Measurements from ENCODE around the gene NFYC.
"Not testable (repeated sequence)": the region's sequence is repeated elsewhere in the genome, so short reads cannot be mapped to it uniquely, and the experiment has no call there.

The NFYC gene

DNA sequence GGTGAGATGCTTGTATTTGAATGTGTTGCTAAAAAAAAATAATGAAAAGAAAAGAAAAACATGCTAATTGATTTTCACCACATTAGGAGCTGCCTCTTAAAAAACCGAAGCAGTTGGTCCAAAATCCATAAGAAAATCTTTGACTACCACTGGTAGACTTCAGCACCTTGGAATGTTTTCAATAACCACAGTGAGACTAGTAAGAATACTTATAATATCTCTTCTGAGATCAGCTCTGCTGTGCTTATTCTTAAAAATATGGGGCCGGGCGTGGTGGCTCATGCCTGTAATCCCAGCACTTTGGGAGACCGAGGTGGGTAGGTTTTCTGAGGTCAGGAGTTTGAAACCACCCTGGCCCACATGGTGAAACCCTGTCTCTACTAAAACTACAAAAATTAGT lies 15.1 kb downstream of the NFYC start:
- no peak for DNase-seq (ENCODE audit: low read depth)

DNA sequence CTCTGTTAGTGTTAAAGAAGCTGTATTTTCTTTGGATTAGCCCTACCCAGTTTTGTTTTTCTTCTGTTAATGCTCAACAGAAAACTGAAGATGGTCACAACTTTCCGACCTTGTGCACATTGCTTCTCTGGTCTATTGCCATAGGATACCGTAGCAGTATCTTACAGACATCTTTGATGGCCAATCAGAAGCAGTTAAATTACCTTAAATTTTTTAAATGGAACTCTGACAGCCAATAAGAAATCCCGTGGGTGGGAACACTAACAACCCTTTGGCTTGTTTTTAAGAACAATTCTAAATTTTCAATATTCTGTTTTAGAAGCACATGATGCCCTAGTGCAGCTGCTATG lies 17.2 kb downstream of the NFYC start:
- DNase-seq (ENCODE audit: low read depth): peak; percentile 83

DNA sequence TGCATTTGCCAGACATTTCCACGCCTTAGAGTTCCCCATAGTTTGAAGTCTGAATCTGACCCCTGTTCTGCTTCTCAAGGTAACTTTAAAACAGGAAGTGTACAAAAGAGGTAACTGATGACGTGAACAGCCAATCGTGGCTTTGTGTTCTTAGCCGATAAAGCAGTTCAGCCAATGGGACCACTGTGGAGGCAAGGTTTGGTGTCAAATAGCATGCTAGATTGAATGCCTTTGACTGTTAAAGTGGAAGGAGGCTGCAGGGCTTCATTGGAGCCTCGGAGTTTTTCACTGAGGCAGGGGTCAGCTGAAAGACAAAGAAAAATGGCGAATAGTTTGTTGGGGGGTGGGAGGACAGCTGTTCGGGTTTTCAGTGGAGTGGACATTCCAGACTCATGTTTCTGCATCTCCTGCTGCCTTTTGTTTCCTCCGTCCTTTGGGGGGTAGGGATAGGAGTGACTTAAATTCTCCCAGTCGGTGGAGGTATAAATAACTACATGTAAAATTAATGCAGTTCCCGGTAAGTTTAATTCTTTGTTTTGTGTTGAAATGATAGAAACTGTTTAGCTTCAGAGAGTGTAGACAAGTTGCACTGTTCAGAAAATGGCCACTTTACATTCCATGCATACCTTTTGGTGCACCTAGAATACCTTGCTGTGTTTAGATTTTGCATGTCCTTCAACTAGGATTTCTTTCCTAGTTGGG lies 17.7 kb downstream of the NFYC start:
- DNase-seq (ENCODE audit: low read depth): peak; percentile 92

DNA sequence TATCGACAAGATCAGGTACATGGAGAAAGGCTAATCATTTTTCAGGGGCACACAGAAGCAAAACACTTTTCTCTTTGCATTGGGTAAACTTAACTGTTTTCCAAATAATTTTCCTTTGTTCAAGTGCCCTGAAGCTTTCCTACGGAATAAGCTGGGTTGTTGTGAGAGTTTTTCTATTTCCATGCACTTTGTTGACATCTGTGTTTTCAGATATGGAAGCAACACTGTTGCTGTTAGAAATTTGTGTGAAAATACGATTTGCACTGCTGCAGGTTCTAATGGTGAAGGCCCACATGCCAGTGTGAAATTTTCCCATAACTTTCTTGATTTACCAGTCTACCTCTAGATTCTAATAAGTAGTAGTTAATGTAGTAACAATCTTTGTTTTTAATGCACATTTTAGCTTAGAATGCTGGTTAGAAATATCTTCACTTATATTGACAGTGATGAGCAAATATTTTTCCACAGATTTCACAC lies 18.3 kb downstream of the NFYC start:
- DNase-seq (ENCODE audit: low read depth): no peak

DNA sequence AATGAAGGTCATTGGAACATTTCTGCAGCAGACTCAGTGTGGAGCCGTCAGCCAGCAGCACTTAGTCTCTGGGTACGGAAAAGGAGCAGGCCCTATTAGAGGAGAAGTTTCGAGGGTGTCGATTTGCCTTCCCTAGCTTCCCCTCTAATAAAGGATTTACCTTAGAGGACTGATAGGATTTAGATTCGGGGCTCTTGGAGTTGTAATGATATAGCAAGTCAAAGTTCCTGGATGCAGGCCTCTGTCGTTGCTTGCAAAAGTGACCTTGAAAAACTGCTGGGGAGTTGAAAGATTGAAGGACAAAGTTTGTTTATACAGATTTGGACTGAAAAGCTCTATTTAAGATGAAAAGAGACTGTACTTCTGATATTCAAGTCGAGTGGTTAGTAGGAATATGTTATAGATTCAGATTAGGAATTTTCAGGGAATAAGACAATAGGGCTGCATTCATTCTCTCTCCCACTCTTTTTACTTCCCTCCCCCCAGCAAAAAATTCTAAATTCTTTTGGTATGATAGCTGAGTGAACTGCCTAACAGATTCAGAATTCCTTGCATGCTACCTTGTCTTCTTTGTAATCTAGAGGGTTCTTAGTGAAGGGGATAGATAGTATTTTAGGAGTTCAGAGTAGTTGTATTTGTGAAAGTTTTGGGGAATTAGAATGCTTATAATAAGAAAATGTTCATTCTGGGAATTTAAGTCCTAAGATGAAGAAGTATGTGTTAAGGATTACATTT lies 19.2 kb downstream of the NFYC start:
- no peak for DNase-seq (ENCODE audit: low read depth)

DNA sequence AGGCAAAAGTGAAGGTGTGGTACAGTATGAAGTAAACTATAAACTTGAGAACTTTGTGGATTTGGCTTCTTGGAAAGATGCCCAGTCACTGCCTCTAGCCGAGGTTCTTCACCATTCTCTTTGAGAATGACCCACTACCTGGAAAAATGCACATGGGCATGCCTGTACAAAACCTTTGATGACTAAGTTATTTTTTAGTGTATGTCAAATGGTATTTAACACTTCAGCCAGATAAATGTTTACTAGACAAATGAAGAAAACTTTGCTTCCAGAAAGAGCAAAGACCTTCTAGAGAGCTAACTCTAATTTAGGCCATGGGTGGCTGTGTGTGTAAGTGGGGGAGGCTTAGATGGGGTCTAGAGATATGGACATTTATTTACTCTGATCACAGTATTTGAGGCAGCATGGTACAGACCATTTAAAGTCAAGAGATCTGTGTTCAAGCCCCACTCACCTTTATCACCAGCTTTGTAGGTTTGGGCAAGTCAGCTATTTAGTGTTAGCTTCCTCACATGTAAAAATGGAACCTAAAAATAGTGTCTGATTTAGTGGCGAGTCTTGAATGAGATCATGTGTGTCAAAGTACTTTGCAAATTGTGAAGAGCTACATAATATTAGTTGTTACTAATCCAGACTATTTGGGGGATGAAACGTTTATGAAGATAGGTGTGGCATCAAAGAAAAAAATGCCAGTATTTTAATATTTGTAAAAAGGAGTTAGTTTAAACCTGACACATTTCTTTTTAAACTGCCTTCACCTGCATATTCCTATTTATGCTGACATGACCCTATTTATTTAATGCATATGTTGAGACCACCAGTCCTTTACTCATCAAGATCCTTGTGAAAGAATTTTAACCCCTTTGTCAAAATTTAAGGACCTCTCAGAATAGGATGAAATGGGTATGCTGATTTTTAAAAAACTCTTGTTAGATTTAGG lies 20.2 kb downstream of the NFYC start:
- peak; percentile 3 for DNase-seq (ENCODE audit: low read depth)

DNA sequence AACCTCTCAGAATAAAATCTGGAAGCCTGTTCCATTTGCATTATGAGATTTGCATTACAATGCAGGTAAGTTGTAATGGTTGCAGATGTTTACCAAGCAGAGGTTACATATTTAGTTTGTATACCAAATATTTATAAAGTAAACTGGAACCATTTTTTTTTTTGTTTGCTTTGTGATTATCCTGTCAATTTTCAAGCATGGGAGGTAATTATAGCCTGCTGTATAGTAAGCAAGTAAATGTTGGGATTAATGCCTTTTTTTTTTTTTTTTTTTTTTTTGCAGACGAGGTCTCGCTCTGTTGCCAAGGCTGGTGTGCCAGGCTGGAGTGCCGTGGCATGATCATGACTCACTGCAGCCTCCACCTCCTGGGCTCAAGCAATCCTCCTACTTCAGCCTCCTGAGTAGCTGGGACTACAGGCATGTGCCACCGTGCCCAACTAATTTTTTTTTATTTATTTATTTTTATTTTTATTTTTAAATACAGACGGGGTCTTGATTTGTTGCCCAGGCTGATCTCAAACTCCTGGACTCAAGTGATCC lies 21.0 kb downstream of the NFYC start:
- DNase-seq (ENCODE audit: low read depth): no peak

DNA sequence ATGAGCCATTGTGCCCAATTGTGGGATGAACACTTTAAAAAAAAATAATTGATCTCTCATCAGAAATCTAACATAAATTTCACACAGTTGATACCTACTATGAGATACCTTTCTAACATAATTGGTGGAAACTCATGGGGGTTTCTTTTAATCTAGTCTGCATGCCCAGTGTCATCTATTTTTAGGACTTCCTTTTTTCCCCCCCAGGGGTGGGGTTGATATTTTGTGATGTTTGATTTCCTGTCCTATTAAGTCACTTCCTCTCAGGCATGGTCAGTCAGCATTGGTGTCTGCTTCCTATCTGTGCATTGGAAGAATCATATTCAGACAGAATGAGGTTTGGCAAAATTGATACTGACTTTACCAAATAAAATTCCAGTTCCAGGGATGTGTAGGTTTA lies 21.5 kb downstream of the NFYC start:
- DNase-seq (ENCODE audit: low read depth): no peak

DNA sequence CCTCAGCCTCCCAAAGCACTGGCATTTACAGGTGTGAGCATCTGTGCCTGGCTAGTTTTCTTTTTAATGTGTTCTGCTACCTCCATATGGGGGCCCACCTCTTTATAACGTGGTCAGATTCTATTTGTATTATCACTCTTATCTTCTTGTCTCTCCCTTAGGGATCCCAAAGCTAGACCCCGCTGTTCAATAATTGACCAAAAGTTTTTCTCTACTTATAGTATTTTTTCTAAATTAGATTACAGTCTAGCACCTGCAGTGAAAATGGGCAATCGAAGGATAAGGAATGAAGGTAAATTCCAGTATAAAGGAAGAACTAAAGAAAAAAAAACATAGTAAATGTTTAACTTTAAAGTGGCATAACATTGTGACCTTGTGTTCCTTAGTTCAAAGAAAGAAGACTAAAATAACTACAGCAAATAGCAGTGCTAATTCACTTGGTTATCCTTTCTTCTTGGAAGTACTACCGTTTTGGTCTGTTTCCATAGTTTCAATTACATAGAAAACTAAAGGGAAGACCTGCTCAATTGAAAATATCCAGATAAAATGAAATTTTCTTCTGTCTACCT lies 24.1 kb downstream of the NFYC start:
- no peak for DNase-seq (ENCODE audit: low read depth)

DNA sequence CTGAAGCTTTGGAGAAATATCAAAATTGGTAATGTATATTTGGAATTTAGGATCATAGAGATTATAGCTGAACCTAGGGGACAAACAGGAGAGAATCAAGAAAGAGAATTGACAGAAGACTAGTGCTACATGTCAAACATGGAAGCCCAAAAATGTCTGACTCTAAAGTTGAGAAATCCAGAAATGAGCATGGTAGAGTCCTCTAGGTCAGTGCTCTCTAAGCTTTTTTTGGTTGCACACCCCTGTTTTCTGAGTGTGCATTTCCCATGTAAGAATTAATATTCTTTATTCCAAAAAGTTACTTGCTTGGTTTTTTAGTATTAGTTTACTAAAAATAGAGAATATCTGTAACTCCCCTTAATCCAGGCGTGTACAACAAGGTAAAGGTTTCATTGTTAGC lies 25.6 kb downstream of the NFYC start:
- DNase-seq (ENCODE audit: low read depth): no peak

DNA sequence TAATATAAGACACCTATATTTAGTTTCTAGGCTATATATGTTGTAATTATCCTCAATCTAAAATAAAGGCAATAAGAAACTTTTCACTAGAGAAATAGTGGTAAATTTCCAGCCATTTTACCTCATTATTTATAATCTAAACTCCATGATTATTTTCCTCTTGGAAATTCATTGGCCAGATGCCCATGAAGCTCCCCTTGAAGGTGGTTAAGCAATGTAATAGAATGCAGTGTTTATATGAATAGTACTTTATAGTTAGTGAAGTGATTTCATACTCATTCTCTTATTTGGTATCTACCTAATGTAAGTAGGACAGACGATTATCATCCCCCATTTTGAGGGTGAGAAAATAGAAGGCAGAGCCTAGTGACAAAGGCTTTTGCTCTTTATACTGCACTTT lies 26.5 kb downstream of the NFYC start:
- peak; percentile 13 for DNase-seq (ENCODE audit: low read depth)

DNA sequence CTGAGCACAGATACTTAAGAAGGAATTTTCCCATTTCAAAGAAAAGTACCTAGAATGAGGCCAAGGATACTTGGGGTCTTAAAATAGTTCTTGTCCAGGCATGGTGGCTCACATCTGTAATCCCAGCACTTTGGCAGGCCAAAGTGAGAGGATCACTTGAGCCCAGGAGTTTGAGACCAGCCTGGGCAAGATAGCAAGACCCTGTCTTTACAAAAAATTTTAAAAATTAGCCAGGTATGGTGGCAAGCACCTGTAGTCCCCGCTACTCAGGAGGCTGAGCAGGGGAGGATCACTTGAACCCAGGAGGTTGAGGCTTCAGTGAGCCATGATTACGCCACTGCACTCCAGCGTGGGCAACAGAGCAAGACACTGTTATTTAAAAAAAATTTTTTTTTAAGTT lies 29.0 kb downstream of the NFYC start:
- DNase-seq (ENCODE audit: low read depth): no peak

DNA sequence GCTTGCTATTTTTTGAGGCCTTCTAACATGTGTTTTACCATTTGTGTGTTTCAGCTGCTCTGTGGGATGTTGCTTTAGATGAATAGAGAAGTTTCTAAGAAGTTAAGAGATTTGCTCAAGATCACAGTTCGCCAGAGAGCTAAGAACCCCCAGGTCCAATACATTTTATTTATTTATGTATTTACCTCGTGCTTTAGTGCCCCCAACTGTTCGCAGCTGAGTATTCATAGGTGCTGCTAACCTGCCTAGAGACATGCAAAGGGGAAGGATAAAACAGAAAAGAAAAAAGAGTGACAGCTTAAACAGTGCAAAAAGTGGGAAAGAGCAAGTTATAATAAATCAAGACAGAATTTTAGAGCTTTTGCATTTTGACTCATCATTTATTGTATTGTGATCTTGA lies 31.1 kb downstream of the NFYC start:
- DNase-seq (ENCODE audit: low read depth): no peak

DNA sequence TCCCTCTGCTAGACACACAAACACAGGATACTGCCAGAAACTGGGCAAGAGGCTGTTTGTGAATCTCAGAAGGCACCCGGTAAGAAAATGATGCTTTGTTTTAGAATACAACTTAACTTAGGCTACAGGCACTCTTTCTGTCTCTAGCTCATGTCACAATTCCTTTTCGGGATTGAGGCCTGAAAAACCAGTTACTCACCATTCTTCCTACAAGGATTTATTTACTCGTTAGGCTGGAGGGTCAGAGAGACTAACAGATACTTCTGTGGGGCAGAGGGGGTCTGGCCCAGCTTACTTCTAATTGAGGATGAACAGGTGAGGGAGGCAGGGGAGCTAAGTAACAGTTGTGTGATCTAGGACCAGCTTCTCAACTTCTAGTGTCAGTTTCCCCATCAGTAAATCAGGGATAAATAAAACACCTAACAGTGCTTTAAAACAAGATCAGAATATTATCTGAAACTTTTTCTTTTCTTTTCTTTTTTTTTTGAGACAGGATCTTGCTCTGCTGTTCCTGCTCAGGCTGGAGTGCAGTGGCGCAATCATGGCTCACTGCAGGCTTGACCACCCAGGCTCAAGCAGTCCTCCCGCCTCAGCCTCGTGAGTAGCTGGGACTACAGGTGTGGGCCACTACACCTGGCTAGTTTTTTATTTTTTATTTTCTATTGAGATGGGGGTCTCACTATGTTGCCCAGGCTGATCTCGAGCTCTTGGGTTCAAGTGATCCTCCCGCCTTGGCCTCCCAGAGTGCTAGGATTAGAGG lies 31.9 kb downstream of the NFYC start:
- no peak for DNase-seq (ENCODE audit: low read depth)

DNA sequence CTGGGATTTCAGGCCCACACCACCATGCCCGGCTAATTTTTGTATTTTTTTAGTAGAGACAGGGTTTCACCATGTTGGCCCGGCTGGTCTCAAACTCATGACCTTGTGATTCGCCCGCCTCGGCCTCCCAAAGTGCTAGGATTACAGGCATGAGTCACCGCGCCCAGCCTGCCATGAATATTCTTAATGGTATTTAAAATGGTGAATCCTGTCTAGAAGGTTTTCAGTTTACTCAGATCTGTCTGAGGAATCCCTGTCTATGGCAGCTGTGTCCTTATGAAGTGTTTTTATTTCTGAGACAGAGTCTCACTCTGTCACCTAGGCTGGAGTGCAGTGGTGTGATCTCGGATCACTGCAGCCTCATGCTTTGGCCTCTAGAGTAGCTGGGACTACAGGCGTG lies 36.2 kb downstream of the NFYC start:
- DNase-seq (ENCODE audit: low read depth): peak; percentile 12

DNA sequence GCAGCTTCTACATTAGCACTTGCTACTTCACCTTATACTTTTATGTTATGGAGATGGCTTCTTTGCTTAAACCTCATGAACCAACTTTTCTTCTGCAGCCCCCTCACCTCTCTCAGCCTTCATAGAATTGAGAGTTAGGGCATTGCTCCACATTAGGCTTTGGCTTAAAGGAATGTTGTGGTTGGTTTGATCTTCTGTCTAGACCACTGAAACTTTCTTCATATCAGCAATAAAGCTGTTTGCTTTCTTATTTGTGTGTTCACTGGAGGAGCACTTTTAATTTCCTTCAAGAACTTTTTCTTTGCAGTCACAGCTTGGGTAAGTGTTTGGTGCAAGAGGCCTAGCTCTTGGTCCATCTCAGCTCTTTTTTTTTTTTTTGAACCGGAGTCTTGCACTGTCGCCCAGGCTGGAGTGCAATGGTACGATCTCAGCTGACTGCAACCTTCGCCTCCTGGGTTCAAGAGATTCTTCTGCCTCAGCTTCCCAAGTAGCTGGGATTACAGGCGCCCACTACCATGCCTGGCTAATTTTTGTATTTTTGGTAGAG lies 37.9 kb downstream of the NFYC start:
- not testable (repeated sequence) for DNase-seq (ENCODE audit: low read depth)

DNA sequence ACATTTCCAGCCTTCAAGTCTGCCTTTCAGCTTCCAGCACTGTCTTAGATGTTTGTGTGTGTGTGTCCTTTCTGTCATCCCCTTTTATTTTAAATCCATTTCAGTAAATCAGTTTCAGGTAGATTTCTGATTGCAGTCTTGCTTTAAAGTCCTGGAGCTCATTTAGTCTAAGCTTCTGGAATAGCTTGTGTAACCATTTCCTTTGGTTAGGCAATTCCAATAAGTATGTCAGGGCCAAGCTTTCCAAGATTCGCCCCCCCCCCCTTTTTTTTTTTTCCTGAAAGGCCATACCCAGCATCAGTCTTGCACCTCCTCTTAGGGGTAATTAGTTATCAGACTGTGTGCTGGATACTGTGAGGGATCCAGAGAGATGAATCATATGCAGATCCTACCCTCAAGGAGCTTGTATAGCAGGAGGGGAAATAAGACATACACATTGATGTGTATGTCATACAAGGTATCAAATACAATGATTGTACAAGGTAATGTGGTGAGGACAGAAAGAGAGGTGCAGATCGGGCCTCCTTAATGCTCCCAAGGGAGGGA lies 41.3 kb downstream of the NFYC start:
- peak; percentile 1 for DNase-seq (ENCODE audit: low read depth)

DNA sequence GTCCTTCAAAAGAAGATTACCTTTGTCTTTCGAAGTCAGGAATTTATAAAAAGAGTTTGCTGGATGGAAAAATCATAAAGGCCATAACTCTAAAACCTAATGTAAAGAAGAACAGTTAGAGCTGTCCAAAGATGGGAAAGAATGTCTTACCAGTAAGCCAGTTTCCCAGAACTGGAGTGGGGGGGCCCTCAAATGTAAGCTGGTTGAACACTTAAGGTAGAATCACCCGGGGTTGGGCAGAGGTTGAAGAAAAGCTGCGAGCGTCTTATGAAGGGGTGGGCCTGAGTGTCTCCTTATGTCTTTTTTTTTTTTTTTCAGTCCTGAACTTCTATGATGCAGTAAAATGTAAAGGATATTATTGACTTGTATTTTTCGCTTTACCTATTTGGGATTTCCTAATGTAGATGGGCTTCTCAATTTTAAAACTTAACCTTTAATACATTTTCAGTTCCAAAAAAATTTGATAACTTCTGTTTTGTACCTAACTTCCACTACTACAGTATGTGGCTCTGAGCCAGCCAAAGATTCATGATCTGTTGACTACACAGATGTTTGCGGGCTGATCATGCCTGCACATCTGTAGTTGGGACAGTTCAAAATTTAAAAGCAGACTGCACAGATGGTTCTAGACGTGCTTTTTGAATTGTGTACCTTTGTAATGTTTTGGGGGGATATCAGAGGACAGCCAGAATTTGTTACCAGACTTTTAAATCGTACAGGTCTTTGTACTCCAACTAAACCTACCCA lies 43.6 kb downstream of the NFYC start:
- no peak for DNase-seq (ENCODE audit: low read depth)

DNA sequence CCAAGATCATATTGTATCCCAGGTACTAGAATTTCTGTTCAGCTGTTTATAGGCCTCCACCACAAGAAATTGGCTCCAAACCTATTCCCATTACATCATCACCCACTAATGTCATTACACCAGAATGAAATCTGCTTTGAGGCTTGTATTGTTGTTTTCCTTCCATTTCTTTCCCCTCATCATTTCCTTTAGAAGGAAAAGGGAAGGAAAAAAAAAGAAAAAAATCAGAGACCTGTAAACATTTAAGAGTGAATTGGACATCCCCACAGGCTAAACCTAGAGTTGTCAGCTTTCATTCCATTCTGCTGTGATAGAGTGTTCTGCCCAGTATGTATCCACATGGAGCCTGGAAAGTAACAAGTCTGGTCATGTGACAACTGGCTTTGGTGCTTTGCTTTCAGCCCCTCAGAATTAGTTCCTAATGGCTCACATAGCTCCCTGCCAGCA lies 44.6 kb downstream of the NFYC start:
- peak; percentile 55 for DNase-seq (ENCODE audit: low read depth)

DNA sequence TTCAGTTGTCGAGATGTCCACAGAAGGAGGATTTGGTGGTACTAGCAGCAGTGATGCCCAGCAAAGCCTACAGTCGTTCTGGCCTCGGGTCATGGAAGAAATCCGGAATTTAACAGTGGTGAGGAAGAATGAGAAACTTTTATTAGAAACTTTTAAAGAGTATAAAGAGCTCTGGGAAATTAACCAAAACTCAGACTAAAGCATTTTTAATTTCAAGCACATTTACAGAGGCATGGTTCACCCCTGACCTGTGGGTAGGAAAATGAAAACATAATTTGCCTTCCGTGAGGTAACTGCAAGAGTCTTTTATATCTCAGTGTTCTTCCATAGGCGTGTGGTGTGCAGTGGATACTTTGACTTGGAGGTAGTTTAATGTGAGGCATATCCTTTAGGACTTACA lies 47.3 kb downstream of the NFYC start:
- DNase-seq (ENCODE audit: low read depth): no peak

All from fibroblast of gingiva (primary cell).